ENCODE data around the gene TP73.
A peak's percentile ranks its signal among the peaks of the same experiment; 100 is the strongest.

The TP73 gene

GRCh38 chr1:3627515-3628253, 24.6 kb upstream of the TP73 start:
- no peak for ATAC-seq
- H3K27ac Mint-ChIP-seq, result no peak overlapping the region
- H3K36me3 Mint-ChIP-seq, result peaks cover 48% of the 10 kb centered on the region
- DNase-seq (ENCODE audit: low spot score in 2 of 2), result no peak
- no peak overlapping the region for H3K4me3 Mint-ChIP-seq
- peaks cover 34% of the 10 kb centered on the region for H3K4me1 Mint-ChIP-seq
- no peaks in the 10 kb centered on the region for H3K9me3 Mint-ChIP-seq

GRCh38 chr1:3628445-3628844, 23.9 kb upstream of the TP73 start:
- ATAC-seq, result no peak
- peaks cover 26% of the 10 kb centered on the region for H3K4me1 Mint-ChIP-seq
- H3K9me3 Mint-ChIP-seq, result no peaks in the 10 kb centered on the region
- H3K4me3 Mint-ChIP-seq, result no peak overlapping the region
- no peak for DNase-seq (ENCODE audit: low spot score in 2 of 2)
- no peak overlapping the region for H3K27ac Mint-ChIP-seq
- H3K36me3 Mint-ChIP-seq, result peaks cover 56% of the 10 kb centered on the region

- peaks cover 14% of the 10 kb centered on the region for H3K4me1 Mint-ChIP-seq
- H3K27ac Mint-ChIP-seq, result peak overlapping the region; percentile 78
- ATAC-seq (no peak), DNase-seq (ENCODE audit: low spot score in 2 of 2) (no peak)
- H3K4me3 Mint-ChIP-seq, result no peak overlapping the region
- H3K9me3 Mint-ChIP-seq, result no peaks in the 10 kb centered on the region
- H3K36me3 Mint-ChIP-seq, result peaks cover 58% of the 10 kb centered on the region
These were observed 22.7 kb upstream of the TP73 start for GRCh38 chr1:3629561-3630160.

GRCh38 chr1:3630161-3630611, 22.1 kb upstream of the TP73 start:
- ATAC-seq (no peak), DNase-seq (ENCODE audit: low spot score in 2 of 2) (no peak)
- no peaks in the 10 kb centered on the region for H3K9me3 Mint-ChIP-seq
- peaks cover 14% of the 10 kb centered on the region for H3K4me1 Mint-ChIP-seq
- H3K4me3 Mint-ChIP-seq, result no peak overlapping the region
- H3K27ac Mint-ChIP-seq, result peak overlapping the region; percentile 78
- peaks cover 61% of the 10 kb centered on the region for H3K36me3 Mint-ChIP-seq

- no peak for ATAC-seq
- H3K4me1 Mint-ChIP-seq, result peaks cover 10% of the 10 kb centered on the region
- no peak for DNase-seq (ENCODE audit: low spot score in 2 of 2)
- peaks cover 68% of the 10 kb centered on the region for H3K36me3 Mint-ChIP-seq
- peak overlapping the region; percentile 78 for H3K27ac Mint-ChIP-seq
- no peak overlapping the region for H3K4me3 Mint-ChIP-seq
- no peaks in the 10 kb centered on the region for H3K9me3 Mint-ChIP-seq
These were observed 21.4 kb upstream of the TP73 start for GRCh38 chr1:3630914-3631313.

GRCh38 chr1:3631320-3632260, 20.7 kb upstream of the TP73 start:
- no peak overlapping the region for H3K27ac Mint-ChIP-seq
- no peak for ATAC-seq
- peaks cover 75% of the 10 kb centered on the region for H3K36me3 Mint-ChIP-seq
- H3K9me3 Mint-ChIP-seq, result no peaks in the 10 kb centered on the region
- DNase-seq (ENCODE audit: low spot score in 2 of 2), result no peak
- H3K4me1 Mint-ChIP-seq, result peaks cover 6% of the 10 kb centered on the region
- H3K4me3 Mint-ChIP-seq, result no peak overlapping the region

GRCh38 chr1:3632298-3632697, 20.0 kb upstream of the TP73 start:
- Mint-ChIP-seq H3K27ac (no peak overlapping the region), H3K4me1 (peaks cover 6% of the 10 kb centered on the region), H3K36me3 (peaks cover 81% of the 10 kb centered on the region), H3K9me3 (no peaks in the 10 kb centered on the region), H3K4me3 (no peak overlapping the region)
- ATAC-seq (no peak), DNase-seq (ENCODE audit: low spot score in 2 of 2) (no peak)

GRCh38 chr1:3632716-3633343, 19.5 kb upstream of the TP73 start:
- Mint-ChIP-seq H3K4me3 (no peak overlapping the region), H3K27ac (no peak overlapping the region), H3K4me1 (peaks cover 6% of the 10 kb centered on the region), H3K9me3 (no peaks in the 10 kb centered on the region), H3K36me3 (peaks cover 81% of the 10 kb centered on the region)
- no peak for DNase-seq (ENCODE audit: low spot score in 2 of 2)
- ATAC-seq, result no peak

- Mint-ChIP-seq H3K4me1 (peaks cover 6% of the 10 kb centered on the region), H3K9me3 (no peaks in the 10 kb centered on the region), H3K4me3 (no peak overlapping the region), H3K36me3 (peaks cover 82% of the 10 kb centered on the region), H3K27ac (no peak overlapping the region)
- no peak for ATAC-seq
- DNase-seq (ENCODE audit: low spot score in 2 of 2), result no peak
These were observed 18.8 kb upstream of the TP73 start for GRCh38 chr1:3633344-3634058.

- ATAC-seq, result no peak
- Mint-ChIP-seq H3K9me3 (no peaks in the 10 kb centered on the region), H3K4me3 (no peak overlapping the region), H3K27ac (peak overlapping the region; percentile 43), H3K36me3 (peaks cover 81% of the 10 kb centered on the region), H3K4me1 (peaks cover 6% of the 10 kb centered on the region)
- no peak for DNase-seq (ENCODE audit: low spot score in 2 of 2)
These were observed 18.1 kb upstream of the TP73 start for GRCh38 chr1:3634059-3634800.

- no peak for ATAC-seq
- Mint-ChIP-seq H3K4me1 (no peaks in the 10 kb centered on the region), H3K9me3 (no peaks in the 10 kb centered on the region), H3K36me3 (peaks cover 70% of the 10 kb centered on the region), H3K27ac (peak overlapping the region; percentile 80), H3K4me3 (no peak overlapping the region)
- DNase-seq (ENCODE audit: low spot score in 2 of 2), result no peak
These were observed 16.2 kb upstream of the TP73 start for GRCh38 chr1:3636080-3636479.

GRCh38 chr1:3636531-3636930, 15.8 kb upstream of the TP73 start:
- peaks cover 69% of the 10 kb centered on the region for H3K36me3 Mint-ChIP-seq
- ATAC-seq (no peak), DNase-seq (ENCODE audit: low spot score in 2 of 2) (no peak)
- H3K27ac Mint-ChIP-seq, result peak overlapping the region; percentile 80
- no peaks in the 10 kb centered on the region for H3K4me1 Mint-ChIP-seq
- H3K4me3 Mint-ChIP-seq, result no peak overlapping the region
- H3K9me3 Mint-ChIP-seq, result no peaks in the 10 kb centered on the region

GRCh38 chr1:3638027-3638426, 14.3 kb upstream of the TP73 start:
- Mint-ChIP-seq H3K4me1 (no peaks in the 10 kb centered on the region), H3K27ac (no peak overlapping the region), H3K4me3 (no peak overlapping the region), H3K9me3 (no peaks in the 10 kb centered on the region), H3K36me3 (peaks cover 71% of the 10 kb centered on the region)
- ATAC-seq (no peak), DNase-seq (ENCODE audit: low spot score in 2 of 2) (no peak)

- no peak for DNase-seq (ENCODE audit: low spot score in 2 of 2)
- H3K27ac Mint-ChIP-seq, result no peak overlapping the region
- H3K4me3 Mint-ChIP-seq, result no peak overlapping the region
- ATAC-seq, result no peak
- no peaks in the 10 kb centered on the region for H3K9me3 Mint-ChIP-seq
- H3K36me3 Mint-ChIP-seq, result peaks cover 66% of the 10 kb centered on the region
- no peaks in the 10 kb centered on the region for H3K4me1 Mint-ChIP-seq
These were observed 13.6 kb upstream of the TP73 start for GRCh38 chr1:3638676-3639075.
